HG03565 (cell line): ENCODE measurements around the gene SUPT20HL2.
"Not testable (repeated sequence)": the region's sequence is repeated elsewhere in the genome, so short reads cannot be mapped to it uniquely, and the experiment has no call there.

Experiments
- ATAC-seq: cut with Tn5 transposase; IDR thresholded peaks from one replicate; pipeline ENCODE4 v1.9.1; 2021; ENCODE audit warnings: mild to moderate bottlenecking, moderate library complexity; ENCODE audit not compliant: unreplicated experiment

The SUPT20HL2 gene

DNA sequence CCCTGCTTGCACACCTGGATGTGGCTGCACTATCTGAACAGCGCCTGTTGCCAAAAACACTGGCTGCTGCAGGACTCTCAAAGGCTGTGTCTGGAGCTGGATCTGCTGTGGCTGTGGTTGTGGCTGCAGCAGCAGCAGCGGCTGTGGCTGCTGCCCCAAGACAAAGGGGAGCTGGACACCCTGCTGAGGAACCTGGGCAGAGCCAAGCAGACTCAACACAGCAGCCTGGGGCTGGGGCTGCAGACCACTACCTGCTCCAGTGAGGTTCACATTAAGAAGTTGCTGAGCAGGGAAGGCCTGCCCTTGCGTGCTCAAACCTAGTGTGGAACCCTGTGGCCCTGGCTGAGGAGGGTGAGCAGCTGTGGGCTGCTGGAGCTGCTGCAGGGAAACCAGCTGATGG is 3.0 kb downstream of the SUPT20HL2 start:
- not testable (repeated sequence) for ATAC-seq

DNA sequence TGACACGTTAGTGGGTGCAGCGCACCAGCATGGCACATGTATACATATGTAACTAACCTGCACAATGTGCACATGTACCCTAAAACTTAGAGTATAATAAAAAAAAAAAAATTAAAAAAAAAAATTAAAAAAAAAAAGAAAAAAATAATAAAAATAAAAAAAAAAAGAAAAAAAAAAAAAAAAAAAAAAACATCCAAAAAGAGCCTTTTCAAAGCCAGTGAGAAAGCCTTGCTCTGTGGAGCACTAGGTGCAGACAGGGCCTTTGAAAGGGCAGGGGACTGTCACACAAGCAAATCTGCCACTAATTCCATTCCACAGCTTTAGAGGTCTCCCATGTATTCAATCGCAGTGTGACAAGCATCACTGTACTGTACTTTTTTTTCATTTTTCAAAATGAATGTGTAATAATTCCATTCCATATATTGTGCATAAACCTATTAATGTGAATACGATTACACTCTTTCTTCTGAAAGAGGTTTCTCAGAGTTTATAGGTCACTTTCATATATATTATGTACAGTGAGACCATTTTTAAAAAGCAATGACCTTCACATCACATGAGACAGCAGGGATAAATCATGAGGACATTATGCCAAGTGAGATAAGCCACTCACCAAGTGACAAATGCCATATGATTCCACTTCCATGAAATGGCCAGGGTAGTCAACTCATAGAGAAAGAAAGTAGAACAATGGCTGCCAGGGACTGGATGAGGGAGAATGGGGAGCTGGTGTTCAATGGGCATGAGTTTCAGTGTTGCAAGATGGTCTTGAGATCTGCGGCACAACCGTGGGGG is 4.1 kb downstream of the SUPT20HL2 start:
- ATAC-seq, result not testable (repeated sequence)

DNA sequence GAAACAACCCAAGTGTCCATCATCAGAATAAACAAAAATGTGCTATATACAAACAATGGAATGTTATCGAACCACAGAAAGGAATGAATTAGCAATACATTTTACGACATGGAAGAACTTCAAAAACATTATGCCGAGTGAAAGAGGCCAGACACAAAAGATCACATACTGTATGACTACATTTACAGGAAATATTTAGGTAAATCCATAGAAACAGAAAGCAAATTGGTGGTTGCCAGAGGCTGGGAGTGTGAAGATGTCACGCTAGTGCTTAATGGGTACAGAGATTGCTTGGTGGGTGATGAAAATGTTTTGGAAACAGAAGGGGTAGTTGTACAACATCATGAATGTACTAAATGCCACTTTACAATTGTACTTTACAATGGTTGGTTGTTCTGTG is 5.1 kb downstream of the SUPT20HL2 start:
- not testable (repeated sequence) for ATAC-seq

DNA sequence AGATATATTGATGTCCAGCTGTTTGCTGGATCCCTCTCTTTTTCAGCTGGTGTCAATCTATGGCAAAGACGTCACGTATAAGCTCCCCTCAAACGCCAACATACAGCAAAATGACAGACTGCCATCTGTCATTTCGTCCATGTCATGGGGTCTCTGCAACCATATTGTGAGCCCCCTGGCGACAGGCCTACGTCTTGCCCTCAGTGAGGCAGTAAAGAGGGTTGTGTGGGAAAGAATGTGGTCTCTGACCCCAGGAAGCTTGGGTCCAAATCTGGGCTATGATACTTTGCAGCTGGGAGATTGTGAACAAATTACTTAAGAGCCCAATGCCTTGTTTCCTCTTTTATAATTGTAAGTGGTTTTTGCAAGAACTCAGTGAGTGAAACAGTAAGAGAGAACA is 7.4 kb downstream of the SUPT20HL2 start:
- ATAC-seq, result no peak

DNA sequence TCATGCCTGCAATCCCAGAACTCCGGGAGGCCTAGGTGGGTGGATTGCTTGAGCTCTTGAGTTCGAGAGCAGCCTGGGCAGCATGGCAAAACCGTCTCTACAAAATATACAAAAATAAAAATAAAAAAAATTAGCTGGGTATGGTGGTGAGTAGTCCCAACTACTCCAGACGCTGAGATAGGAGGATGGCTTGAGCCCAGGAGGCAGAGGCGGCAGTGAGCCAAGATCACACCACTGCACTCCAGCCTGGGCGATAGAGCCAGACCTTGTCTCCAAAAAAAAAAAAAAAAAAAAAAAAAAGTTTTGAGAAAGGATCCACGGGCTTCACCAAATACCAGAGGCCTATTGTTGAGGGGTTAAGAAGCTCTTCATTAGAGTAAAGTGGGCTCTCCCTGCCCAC is 8.0 kb downstream of the SUPT20HL2 start:
- no peak for ATAC-seq

DNA sequence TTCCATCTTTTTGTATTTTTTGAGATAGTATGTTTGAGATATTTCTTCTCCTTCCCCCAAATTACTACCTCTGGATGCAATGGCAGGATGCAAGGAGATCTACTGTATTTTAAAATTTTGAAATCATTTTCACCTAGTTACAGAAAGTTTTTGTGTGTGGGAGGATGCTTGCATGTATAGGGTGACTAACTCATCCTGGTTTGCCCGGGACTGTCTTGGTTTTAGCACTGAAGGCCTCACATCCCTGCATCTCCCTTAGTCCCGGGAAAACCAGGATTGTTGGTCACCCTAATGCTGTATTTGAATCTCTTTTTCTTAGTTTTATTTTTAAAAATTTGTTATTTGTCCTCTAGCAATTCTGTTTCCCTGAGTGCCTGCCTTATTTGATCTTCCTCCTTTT is 12.1 kb downstream of the SUPT20HL2 start:
- no peak for ATAC-seq

DNA sequence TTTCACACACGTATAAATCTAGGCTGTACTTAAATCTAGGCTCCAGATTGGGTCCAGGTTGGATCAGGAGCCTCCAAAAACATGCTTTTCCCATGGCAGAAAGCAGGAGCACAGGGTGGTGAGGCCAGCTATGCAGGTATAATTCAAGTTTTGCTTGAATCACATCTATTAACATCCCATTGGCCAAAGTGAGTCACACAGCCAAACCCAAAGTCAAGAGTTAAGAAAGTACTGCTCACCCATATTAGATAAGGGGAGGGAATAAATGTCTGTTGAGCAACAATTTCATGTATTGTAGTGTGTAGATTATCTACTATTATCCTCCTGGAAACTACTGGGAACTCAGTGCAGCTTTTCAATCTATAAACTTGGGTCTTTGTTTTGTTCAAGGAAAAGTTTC is 12.8 kb downstream of the SUPT20HL2 start:
- no peak for ATAC-seq

DNA sequence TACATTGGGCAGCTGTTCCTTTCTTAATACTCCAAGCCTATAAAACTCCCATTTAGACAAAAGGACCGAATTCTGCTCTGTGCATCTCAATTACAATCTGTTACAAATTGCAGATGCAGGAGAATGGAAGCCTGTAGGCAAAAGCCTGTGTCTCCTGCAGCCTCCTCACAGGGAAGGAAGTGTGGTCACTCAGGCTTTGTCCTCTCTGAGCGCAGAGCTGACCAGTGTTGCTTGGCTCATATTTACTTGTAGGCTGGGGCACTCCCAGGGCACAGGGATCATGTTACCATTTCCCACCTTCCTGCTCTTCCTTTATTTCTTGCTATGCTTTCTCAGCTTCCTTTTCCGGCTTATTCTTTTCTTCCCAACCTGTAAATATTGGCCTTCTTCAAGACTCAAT is 15.7 kb downstream of the SUPT20HL2 start:
- ATAC-seq, result no peak

DNA sequence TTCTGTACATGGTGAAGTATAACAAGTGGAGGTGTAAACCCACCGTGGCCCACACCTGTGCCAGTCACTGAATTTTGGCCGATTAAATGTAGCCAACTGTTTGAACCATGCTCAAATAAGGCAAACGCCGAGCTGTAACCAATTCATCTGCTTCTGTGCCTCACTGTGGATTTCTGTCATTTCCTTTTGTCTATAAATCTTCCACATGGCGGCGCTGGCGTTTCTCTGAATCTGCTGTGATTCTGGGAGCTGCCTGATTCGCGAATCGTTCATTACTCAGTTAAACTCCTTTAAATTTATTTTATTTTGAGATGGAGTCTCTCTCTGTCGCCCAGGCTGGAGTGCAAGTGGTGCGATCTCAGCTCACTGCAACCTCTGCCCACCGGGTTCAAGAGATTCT is 19.2 kb downstream of the SUPT20HL2 start:
- ATAC-seq, result no peak

DNA sequence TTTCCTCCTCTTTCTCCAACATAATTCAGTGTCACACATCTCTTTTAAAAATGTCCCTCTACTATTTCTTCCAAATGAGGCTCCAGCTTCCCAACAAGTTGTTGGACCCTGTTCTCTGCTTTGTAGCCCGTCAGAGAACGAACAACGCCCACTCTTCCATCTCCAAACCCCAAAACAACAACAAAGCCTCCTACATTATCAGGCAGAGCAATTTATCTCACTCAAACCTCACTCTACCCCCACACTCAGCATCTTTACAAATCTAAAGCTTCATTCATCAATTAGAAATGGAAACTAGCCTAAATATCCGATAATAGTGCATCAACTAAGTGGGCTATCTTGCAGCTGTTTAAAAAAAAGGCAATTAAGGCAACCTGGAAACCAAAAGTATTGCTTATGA is 20.5 kb downstream of the SUPT20HL2 start:
- no peak for ATAC-seq

DNA sequence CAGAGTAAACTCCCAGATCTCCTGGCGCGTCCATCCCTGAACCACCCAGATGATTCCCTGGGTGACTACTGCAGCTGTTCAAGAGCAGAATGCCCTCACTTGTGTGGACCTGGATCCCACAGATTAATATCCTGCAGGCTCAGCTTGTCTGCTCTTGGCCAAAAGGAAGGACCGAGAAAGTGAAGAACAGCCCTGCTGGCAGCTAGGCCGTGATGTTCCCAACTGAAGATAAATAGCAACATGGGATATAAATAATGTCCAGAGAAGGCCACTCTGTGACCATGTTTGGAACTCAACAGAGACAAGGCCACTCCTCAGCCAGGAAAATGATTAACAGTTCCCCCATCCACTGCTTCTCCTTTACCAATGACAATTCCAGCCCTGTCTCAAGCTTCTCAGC is 21.5 kb downstream of the SUPT20HL2 start:
- ATAC-seq, result no peak

DNA sequence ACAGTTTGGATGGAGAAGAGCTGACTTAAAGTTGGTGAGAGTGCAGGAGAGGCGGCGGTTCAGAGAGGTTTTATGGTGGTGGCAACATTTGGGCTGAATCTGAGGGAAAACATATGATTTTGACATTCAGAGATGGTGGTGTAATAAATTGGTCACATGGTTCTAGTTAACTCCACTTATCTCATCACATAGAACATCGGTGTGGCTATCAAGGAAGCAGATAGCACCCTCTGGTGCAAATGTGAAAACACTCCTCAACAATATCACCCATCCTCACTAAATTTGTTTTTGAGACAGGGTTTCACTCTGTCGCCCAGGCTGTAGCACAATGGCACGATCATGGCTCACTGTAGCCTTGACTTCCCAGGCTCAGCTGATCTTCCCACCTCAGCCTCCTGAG is 28.8 kb downstream of the SUPT20HL2 start:
- ATAC-seq, result no peak

DNA sequence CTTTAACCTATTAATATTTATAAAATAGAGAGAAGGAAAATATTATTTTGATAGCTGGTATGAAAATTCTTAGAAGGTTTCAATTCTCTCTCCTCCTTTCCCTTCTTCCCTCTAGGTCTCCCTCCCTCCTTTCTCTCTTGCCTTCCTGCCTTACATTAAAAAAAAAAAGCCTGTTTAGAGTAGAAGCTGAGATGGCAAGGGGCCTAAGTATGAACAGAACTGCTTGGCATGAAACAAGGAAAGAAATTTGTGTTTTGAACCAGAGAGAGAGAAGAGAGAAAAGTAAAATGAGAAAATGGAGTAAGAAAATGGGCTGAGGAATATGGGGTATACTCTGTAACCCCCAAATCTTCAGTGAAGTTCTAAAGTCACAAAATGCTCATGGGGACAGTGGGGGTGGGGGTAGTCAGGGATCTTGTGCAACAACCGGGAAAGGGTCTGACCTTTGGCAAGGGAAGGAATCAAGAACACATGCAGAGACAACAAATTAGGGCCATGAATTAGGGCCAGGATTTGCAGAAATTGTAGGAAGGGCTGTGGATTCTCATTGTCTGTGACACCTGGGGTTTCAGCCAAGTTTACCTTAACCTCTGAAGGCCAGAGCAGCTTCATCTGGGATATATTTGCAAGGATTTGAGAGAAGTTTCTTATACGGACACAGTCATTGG is 30.6 kb downstream of the SUPT20HL2 start:
- ATAC-seq, result no peak

DNA sequence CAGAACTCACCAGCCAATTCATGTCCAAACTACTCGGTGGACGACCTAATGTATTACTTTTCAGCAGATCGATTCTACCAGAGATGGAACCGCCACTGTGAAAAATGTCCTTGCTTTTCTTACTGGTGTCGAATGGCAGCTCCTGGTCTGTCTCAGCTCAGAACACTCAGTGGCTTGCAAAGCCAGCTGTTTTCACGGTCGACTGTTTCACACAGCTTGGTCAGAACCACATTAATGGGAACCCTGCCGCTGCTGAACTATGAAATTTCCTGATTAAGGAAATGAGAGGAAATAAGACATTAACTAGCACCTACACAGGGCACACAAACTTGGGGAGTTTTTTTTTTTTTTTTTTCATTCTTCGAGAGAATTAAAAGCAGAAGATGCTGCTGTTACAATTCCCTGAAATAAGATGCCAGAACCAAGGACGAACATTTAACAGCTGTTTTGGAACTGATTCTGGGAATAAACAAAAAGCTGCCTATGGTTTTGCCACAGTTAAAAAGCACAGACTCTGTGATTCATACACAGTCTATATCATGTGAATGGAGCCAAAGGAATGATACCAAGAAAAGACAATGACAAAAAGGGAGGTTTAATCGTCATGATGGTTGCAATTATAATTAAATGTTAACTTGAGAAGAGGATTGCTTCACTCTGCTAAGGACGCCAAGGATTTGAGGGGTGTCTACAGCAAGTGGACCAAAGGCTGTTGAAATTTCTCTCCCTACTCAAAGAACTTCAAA is 31.3 kb downstream of the SUPT20HL2 start:
- ATAC-seq, result no peak

DNA sequence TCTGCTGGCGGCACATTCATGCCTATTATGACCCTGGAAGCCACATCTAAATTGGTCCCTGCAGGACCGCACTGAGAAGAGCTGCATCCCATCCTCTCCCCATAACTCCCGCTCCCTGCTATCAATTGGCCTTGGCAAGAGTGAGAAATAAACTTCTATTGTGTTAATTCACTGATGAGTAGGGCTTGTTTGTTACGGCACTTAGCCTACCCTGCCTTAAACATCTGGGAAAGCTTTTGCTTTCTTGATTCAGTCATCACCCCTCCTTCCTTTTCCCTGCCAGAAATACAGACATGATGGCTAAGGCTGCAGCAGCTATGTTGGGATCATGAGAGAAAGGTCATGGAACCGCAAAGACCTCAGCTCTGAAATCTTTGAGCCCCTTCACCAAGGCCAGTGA is 36.5 kb downstream of the SUPT20HL2 start:
- no peak for ATAC-seq

DNA sequence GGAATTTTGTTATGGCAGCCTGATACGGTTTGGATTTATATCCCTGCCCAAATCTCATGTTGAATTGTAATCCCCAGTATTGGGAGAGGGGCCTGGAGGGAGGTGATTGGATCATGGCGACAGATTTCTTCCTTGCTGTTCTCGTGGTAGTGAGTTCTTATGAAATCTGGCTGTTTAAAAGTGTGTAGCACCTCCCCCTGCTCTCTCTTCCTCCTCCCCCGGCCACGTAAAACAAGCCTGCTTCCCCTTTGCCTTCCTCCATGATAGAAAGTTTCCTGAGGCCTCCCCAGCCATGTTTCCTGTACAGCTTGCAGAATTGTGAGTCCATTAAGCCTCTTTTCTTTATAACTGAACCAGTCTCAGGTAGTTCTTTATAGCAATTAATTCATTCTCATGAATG is 37.9 kb downstream of the SUPT20HL2 start:
- no peak for ATAC-seq

DNA sequence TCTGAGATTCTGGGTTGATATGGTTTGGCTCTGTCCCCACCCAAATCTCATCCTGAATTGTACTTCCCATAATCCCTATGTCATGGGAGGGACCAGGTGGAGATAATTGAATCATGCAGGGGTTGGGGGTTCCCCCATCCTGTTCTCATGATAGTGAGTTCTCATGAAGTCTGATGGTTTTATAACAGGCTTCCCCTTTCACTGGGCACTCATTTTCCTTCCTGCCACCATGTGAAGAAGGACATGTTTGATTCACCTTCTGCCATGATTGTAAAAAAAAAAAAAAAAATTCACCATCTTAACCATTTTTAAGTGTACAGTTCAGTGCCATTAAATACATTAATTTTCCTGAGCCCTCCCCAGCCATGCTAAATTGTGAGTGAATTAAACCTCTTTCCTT is 42.6 kb downstream of the SUPT20HL2 start:
- no peak for ATAC-seq

DNA sequence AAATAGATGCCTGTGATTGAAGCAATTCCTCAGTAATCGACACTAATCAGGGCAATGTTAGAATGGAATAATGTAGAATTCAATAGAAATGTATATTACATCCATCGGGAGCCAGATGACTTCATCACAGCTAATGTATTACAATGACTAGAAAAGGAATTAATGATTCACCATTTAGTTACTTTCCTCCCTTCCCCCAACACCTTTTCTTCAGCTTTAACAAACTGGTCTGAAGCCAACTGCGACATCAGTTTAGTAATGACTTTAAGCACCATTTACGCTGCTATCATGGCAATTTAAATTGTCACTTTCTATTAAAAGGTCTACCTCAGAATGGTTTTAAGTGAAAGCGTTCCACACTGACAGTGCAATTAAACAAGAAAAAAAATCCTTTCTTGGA is 45.1 kb downstream of the SUPT20HL2 start:
- ATAC-seq, result no peak

DNA sequence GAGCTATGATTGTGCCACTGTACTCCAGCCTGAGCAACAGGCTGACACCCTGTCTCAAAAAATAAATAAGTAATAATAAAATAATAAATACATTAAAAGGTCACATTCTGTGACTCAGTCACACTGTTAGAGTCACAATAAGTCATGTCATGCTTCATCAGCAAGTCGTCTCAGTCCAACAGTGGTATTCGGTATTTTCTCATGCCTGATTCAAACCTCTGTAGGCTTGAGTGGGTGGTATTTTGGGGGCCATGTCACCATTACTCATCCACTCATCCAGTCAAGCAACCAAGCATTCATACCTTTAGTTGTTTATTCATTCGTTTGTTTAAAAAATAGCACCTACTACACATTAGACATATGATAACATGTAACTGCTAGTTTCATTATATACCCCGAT is 46.9 kb downstream of the SUPT20HL2 start:
- no peak for ATAC-seq

DNA sequence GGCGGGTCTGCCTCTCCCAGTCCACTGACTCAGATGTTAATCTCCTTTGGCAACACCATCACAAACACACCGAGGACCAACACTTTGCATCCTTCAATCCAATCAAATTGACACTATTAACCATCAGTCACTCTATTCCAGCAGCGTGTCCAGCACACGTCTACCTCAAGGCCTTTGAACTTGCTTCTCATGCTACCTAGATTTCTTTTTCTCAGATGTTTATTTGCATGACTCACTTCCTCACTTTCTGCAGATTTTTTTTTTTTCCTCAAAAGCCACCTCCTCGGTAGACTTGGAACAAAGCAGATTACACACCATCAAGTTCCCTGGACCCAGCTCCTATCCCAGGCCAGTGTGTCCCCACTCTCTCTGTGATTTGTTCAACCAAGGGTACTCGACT is 49.5 kb downstream of the SUPT20HL2 start:
- ATAC-seq, result no peak

DNA sequence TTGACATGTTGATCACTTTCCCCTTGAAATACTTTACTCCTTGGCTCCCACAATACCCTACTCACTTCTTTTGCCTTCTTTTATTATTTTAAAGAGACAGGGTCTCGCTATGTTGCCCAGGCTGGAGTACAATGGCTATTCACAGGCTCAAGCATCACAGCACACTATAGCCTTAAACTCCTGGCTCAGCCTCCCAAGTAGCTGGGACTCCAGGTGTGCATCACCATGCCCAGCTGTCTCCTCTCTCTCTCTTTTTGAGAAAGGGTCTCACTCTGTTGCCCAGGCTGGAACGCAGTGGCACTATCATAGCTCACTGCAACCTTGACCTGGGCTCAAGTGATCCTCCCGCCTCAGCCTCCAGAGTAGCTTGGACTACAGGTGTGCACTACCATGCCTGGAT is 51.6 kb downstream of the SUPT20HL2 start:
- no peak for ATAC-seq
